ENCODE results near the gene QSOX2. TPM values are rescaled to one million over a fixed set of nuclear protein-coding genes. Genes with fewer than 3 reads are reported as not detected.

QSOX2 gene
- total RNA-seq, 1 donor from 2014 or later, result 6.1 TPM

GRCh38 chr9:136209786-136210185 is 35.8 kb downstream of the QSOX2 start:
- Histone ChIP-seq H3K27ac (no peak overlapping the region), H3K36me3 (peaks cover 0 to 24% of the 10 kb centered on the region in 2 donors), H3K4me3 (no peak overlapping the region), H3K4me1 (no peaks in the 10 kb centered on the region), H3K27me3 (no peaks in the 10 kb centered on the region), H3K9me3 (no peaks in the 10 kb centered on the region)
- no peak for DNase-seq (ENCODE audit: extremely low spot score in 2 of 2)
- TF ChIP-seq POLR2A (IDR thresholded peaks at IDR 0.05) (no peak), CTCF (IDR thresholded peaks at IDR 0.05) (no peak), POLR2AphosphoS5 (IDR thresholded peaks at IDR 0.05; ENCODE audit: insufficient read depth in 1 of 2, low read depth in 1 of 2) (no peak)
- intact Hi-C loops (cut with DNase I), result no loop called here

DNA sequence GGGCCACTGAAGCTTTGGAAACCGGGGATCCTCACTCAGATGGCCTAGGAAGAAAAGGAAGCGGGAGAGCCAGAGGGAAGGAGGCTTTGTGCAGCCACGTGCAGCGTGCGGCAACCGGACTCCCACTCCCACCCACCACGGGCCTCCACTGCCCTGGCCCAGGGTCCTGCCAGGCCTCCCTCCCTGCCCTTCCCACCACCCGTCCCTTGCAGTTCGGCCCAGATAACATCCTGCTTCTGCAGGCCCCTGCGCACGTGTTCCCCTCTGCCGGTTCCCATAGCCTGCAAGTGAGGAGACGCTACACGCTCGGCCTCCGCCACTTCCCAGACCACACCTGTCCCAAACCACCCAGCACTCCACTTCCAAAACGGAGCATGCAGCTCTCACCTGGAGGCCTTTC is 36.4 kb downstream of the QSOX2 start:
- Histone ChIP-seq H3K27me3 (no peaks in the 10 kb centered on the region), H3K27ac (no peak overlapping the region), H3K36me3 (peaks cover 0 to 18% of the 10 kb centered on the region in 2 donors), H3K4me3 (no peak overlapping the region), H3K4me1 (no peaks in the 10 kb centered on the region), H3K9me3 (no peaks in the 10 kb centered on the region)
- no peak for DNase-seq (ENCODE audit: extremely low spot score in 2 of 2)
- intact Hi-C loops (cut with DNase I), result no loop called here
- no peak for TF ChIP-seq CTCF (IDR thresholded peaks at IDR 0.05)
- TF ChIP-seq POLR2A (IDR thresholded peaks at IDR 0.05), result no peak
- no peak for TF ChIP-seq POLR2AphosphoS5 (IDR thresholded peaks at IDR 0.05; ENCODE audit: insufficient read depth in 1 of 2, low read depth in 1 of 2)

- Histone ChIP-seq H3K4me1 (no peaks in the 10 kb centered on the region), H3K4me3 (no peak overlapping the region), H3K27me3 (no peaks in the 10 kb centered on the region), H3K9me3 (no peaks in the 10 kb centered on the region), H3K27ac (no peak overlapping the region), H3K36me3 (peaks cover 0 to 13% of the 10 kb centered on the region in 2 donors)
- intact Hi-C loops (cut with DNase I), result no loop called here
- no peak for DNase-seq (ENCODE audit: extremely low spot score in 2 of 2)
- TF ChIP-seq POLR2AphosphoS5 (IDR thresholded peaks at IDR 0.05; ENCODE audit: insufficient read depth in 1 of 2, low read depth in 1 of 2) (no peak), CTCF (IDR thresholded peaks at IDR 0.05) (no peak), POLR2A (IDR thresholded peaks at IDR 0.05) (no peak)
These were observed 36.9 kb downstream of the QSOX2 start for GRCh38 chr9:136208675-136209074.

- H3K4me3 ChIP-seq, result no peak overlapping the region
- no peaks in the 10 kb centered on the region for H3K27me3 ChIP-seq
- no peak overlapping the region for H3K27ac ChIP-seq
- TF ChIP-seq POLR2AphosphoS5 (IDR thresholded peaks at IDR 0.05; ENCODE audit: insufficient read depth in 1 of 2, low read depth in 1 of 2) (no peak), POLR2A (IDR thresholded peaks at IDR 0.05) (no peak), CTCF (IDR thresholded peaks at IDR 0.05) (no peak)
- DNase-seq (ENCODE audit: extremely low spot score in 2 of 2), result no peak
- H3K4me1 ChIP-seq, result no peaks in the 10 kb centered on the region
- H3K9me3 ChIP-seq, result no peaks in the 10 kb centered on the region
- peaks cover 0 to 5% of the 10 kb centered on the region in 2 donors for H3K36me3 ChIP-seq
- intact Hi-C loops (cut with DNase I), result no loop called here
These were observed 38.0 kb downstream of the QSOX2 start for GRCh38 chr9:136207616-136208015.

DNA sequence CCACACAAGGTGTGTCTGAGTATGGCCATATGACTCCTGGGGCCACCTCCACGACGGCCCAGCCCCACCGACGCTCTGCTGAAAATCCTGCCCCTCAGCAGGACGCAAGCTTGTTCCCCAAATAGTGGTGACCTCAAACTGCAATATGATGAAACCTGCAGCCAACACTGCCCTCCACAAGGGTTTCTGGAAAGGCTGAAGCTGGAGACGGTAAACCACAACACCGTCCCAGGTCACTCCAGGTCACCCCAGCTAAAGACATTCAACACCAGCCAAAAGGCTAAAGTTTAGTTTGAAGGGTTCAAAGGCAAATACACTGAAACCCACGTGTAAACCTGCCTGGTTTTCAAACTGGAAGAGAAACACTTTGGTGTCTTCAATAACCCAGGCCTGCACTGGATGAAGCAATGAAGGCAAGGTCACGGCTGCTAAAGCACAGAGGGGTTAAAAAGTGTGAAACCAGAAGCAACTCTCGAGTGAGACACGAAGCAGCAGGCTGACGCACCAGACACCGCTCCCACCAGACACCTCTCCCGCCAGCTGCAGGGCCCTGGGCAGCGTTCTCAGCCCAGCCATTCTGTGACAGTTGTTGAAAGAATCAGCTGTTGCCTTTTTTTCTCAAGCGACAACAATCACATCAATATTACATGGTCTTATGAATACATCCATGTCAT is 38.9 kb downstream of the QSOX2 start:
- Histone ChIP-seq H3K36me3 (no peaks in the 10 kb centered on the region), H3K9me3 (no peaks in the 10 kb centered on the region), H3K4me1 (no peaks in the 10 kb centered on the region), H3K27me3 (no peaks in the 10 kb centered on the region), H3K27ac (no peak overlapping the region), H3K4me3 (no peak overlapping the region)
- intact Hi-C loops (cut with DNase I), result no loop called here
- DNase-seq (ENCODE audit: extremely low spot score in 2 of 2), result no peak
- TF ChIP-seq POLR2AphosphoS5 (IDR thresholded peaks at IDR 0.05; ENCODE audit: insufficient read depth in 1 of 2, low read depth in 1 of 2), result no peak
- TF ChIP-seq CTCF (IDR thresholded peaks at IDR 0.05), result no peak
- TF ChIP-seq POLR2A (IDR thresholded peaks at IDR 0.05), result no peak
